D341Med (cell line): ENCODE measurements around the gene ABCC1.
"Not testable (repeated sequence)": the region's sequence is repeated elsewhere in the genome, so short reads cannot be mapped to it uniquely, and the experiment has no call there.

ENCODE experiments used
- DNase-seq: peaks from one replicate; pipeline ENCODE4 v3.0.0; 2012; ENCODE audit warnings: low spot score

Gene ABCC1

GRCh38 chr16:16083421-16084156 lies 134.2 kb downstream of the ABCC1 start:
- DNase-seq: no peak

GRCh38 chr16:16084874-16085273 lies 135.5 kb downstream of the ABCC1 start:
- no peak for DNase-seq

GRCh38 chr16:16086653-16087446 lies 137.4 kb downstream of the ABCC1 start:
- no peak for DNase-seq

GRCh38 chr16:16090238-16090637 lies 140.8 kb downstream of the ABCC1 start:
- DNase-seq: no peak

- no peak for DNase-seq
Observed at GRCh38 chr16:16092925-16093627, 143.7 kb downstream of the ABCC1 start.

GRCh38 chr16:16093628-16094332 lies 144.4 kb downstream of the ABCC1 start:
- no peak for DNase-seq

GRCh38 chr16:16095646-16096045 lies 146.2 kb downstream of the ABCC1 start:
- no peak for DNase-seq

GRCh38 chr16:16096121-16096857 lies 146.9 kb downstream of the ABCC1 start:
- DNase-seq: no peak

GRCh38 chr16:16096858-16097213 lies 147.4 kb downstream of the ABCC1 start:
- DNase-seq: no peak

- no peak for DNase-seq
Observed at GRCh38 chr16:16099320-16099719, 149.9 kb downstream of the ABCC1 start.

- no peak for DNase-seq
Observed at GRCh38 chr16:16100631-16101030, 151.2 kb downstream of the ABCC1 start.

GRCh38 chr16:16101585-16101984 lies 152.2 kb downstream of the ABCC1 start:
- no peak for DNase-seq

GRCh38 chr16:16102738-16103137 lies 153.3 kb downstream of the ABCC1 start:
- DNase-seq: no peak

GRCh38 chr16:16104132-16104803 lies 154.9 kb downstream of the ABCC1 start:
- not testable (repeated sequence) for DNase-seq

GRCh38 chr16:16104804-16105141 lies 155.4 kb downstream of the ABCC1 start:
- DNase-seq: not testable (repeated sequence)

- DNase-seq: no peak
Observed at GRCh38 chr16:16105646-16106045, 156.2 kb downstream of the ABCC1 start.

GRCh38 chr16:16106466-16106865 lies 157.1 kb downstream of the ABCC1 start:
- DNase-seq: no peak

GRCh38 chr16:16107839-16108238 lies 158.4 kb downstream of the ABCC1 start:
- DNase-seq: no peak

- no peak for DNase-seq
Observed at GRCh38 chr16:16108759-16109158, 159.3 kb downstream of the ABCC1 start.

- DNase-seq: no peak
Observed at GRCh38 chr16:16109453-16110110, 160.2 kb downstream of the ABCC1 start.

- DNase-seq: no peak
Observed at GRCh38 chr16:16110111-16110490, 160.7 kb downstream of the ABCC1 start.
